ENCODE measurements around the gene TMEM179.
"Not testable (repeated sequence)": the region's sequence is repeated elsewhere in the genome, so short reads cannot be mapped to it uniquely, and the experiment has no call there.

Gene TMEM179

GRCh38 chr14:104589338-104590195 is 15.0 kb downstream of the TMEM179 start:
- no peak for DNase-seq (ENCODE audit: low read depth, low spot score)
- no peak overlapping the region for H3K27ac ChIP-seq

GRCh38 chr14:104588066-104588857 is 16.3 kb downstream of the TMEM179 start:
- no peak for DNase-seq (ENCODE audit: low read depth, low spot score)
- H3K27ac ChIP-seq, result no peak overlapping the region

- no peak for DNase-seq (ENCODE audit: low read depth, low spot score)
- no peak overlapping the region for H3K27ac ChIP-seq
These were observed 16.9 kb downstream of the TMEM179 start for GRCh38 chr14:104587641-104588040.

GRCh38 chr14:104586832-104587620 is 17.5 kb downstream of the TMEM179 start:
- DNase-seq (ENCODE audit: low read depth, low spot score), result no peak
- H3K27ac ChIP-seq, result no peak overlapping the region

- H3K27ac ChIP-seq, result no peak overlapping the region
These were observed 18.4 kb downstream of the TMEM179 start for GRCh38 chr14:104585966-104586697.

GRCh38 chr14:104584557-104584956 is 20.0 kb downstream of the TMEM179 start:
- no peak overlapping the region for H3K27ac ChIP-seq
- no peak for DNase-seq (ENCODE audit: low read depth, low spot score)

More at GRCh38 chr14:104585966-104586697, 18.4 kb downstream of the TMEM179 start:
- no peak for DNase-seq (ENCODE audit: low read depth, low spot score)

GRCh38 chr14:104583424-104584306 is 20.9 kb downstream of the TMEM179 start:
- H3K27ac ChIP-seq, result no peak overlapping the region
- no peak for DNase-seq (ENCODE audit: low read depth, low spot score)

GRCh38 chr14:104582662-104583061 is 21.9 kb downstream of the TMEM179 start:
- no peak overlapping the region for H3K27ac ChIP-seq
- no peak for DNase-seq (ENCODE audit: low read depth, low spot score)

- DNase-seq (ENCODE audit: low read depth, low spot score), result no peak
- H3K27ac ChIP-seq, result no peak overlapping the region
These were observed 22.6 kb downstream of the TMEM179 start for GRCh38 chr14:104582005-104582404.

GRCh38 chr14:104581521-104581920 is 23.1 kb downstream of the TMEM179 start:
- DNase-seq (ENCODE audit: low read depth, low spot score), result no peak

GRCh38 chr14:104580961-104581360 is 23.6 kb downstream of the TMEM179 start:
- DNase-seq (ENCODE audit: low read depth, low spot score), result no peak

More at GRCh38 chr14:104581521-104581920, 23.1 kb downstream of the TMEM179 start:
- no peak overlapping the region for H3K27ac ChIP-seq

GRCh38 chr14:104579939-104580338 is 24.6 kb downstream of the TMEM179 start:
- not testable (repeated sequence) for DNase-seq (ENCODE audit: low read depth, low spot score)

More at GRCh38 chr14:104580961-104581360, 23.6 kb downstream of the TMEM179 start:
- H3K27ac ChIP-seq, result no peak overlapping the region

GRCh38 chr14:104579507-104579906 is 25.1 kb downstream of the TMEM179 start, which contains the start of gene C14orf180:
TSS of gene C14orf180 (plus strand) at chr14:104579764. CDS start at chr14:104586431, 6,667 bp downstream.
- DNase-seq (ENCODE audit: low read depth, low spot score), result no peak
- H3K27ac ChIP-seq, result no peak within 1 kb of the TSS

More at GRCh38 chr14:104579939-104580338, 24.6 kb downstream of the TMEM179 start:
- not testable (repeated sequence) for H3K27ac ChIP-seq

GRCh38 chr14:104578321-104578720 is 26.3 kb downstream of the TMEM179 start:
- H3K27ac ChIP-seq, result no peak overlapping the region
- DNase-seq (ENCODE audit: low read depth, low spot score), result no peak

GRCh38 chr14:104577847-104578301 is 26.7 kb downstream of the TMEM179 start:
- H3K27ac ChIP-seq, result no peak overlapping the region

GRCh38 chr14:104577426-104577825 is 27.1 kb downstream of the TMEM179 start:
- DNase-seq (ENCODE audit: low read depth, low spot score), result no peak
- H3K27ac ChIP-seq, result no peak overlapping the region

More at GRCh38 chr14:104577847-104578301, 26.7 kb downstream of the TMEM179 start:
- DNase-seq (ENCODE audit: low read depth, low spot score), result no peak

GRCh38 chr14:104576970-104577332 is 27.6 kb downstream of the TMEM179 start:
- no peak overlapping the region for H3K27ac ChIP-seq
- no peak for DNase-seq (ENCODE audit: low read depth, low spot score)

- no peak overlapping the region for H3K27ac ChIP-seq
- DNase-seq (ENCODE audit: low read depth, low spot score), result no peak
These were observed 28.2 kb downstream of the TMEM179 start for GRCh38 chr14:104576232-104576969.

Measured in epithelial cell of prostate (primary cell).